HG03521 (cell line): Measurements from ENCODE around the gene MAB21L4.

ENCODE experiments used
- ATAC-seq: cut with Tn5 transposase; IDR thresholded peaks from one replicate; pipeline ENCODE4 v1.9.1; 2021; ENCODE audit warnings: mild to moderate bottlenecking, moderate library complexity; ENCODE audit not compliant: unreplicated experiment

Gene MAB21L4

GRCh38 chr2:240925568-240926515, 29.9 kb upstream of the MAB21L4 start:
- ATAC-seq: no peak

GRCh38 chr2:240925191-240925567, 29.2 kb upstream of the MAB21L4 start:
- ATAC-seq: no peak

GRCh38 chr2:240922982-240923537, 27.1 kb upstream of the MAB21L4 start:
- ATAC-seq: no peak

GRCh38 chr2:240922245-240922981, 26.5 kb upstream of the MAB21L4 start:
- no peak for ATAC-seq

GRCh38 chr2:240921995-240922244, 26.0 kb upstream of the MAB21L4 start:
- no peak for ATAC-seq

- no peak for ATAC-seq
Measured at GRCh38 chr2:240921311-240921994, 25.5 kb upstream of the MAB21L4 start.

- ATAC-seq: no peak
Measured at GRCh38 chr2:240920783-240921231, 24.9 kb upstream of the MAB21L4 start.

GRCh38 chr2:240919786-240920782, 24.1 kb upstream of the MAB21L4 start:
- ATAC-seq: no peak

GRCh38 chr2:240919161-240919781, 23.3 kb upstream of the MAB21L4 start:
- no peak for ATAC-seq

- ATAC-seq: no peak
Measured at GRCh38 chr2:240918258-240919091, 22.5 kb upstream of the MAB21L4 start.

GRCh38 chr2:240917684-240918257, 21.8 kb upstream of the MAB21L4 start:
- ATAC-seq: no peak

GRCh38 chr2:240917009-240917683, 21.2 kb upstream of the MAB21L4 start:
- no peak for ATAC-seq

- no peak for ATAC-seq
Measured at GRCh38 chr2:240916571-240917008, 20.6 kb upstream of the MAB21L4 start.

GRCh38 chr2:240915526-240916341, 19.8 kb upstream of the MAB21L4 start:
- ATAC-seq: no peak

- ATAC-seq: no peak
Measured at GRCh38 chr2:240914645-240915525, 18.9 kb upstream of the MAB21L4 start.
